ENCODE data around the gene B3GNT7.

GRCh38 chr2:231450548-231450989, 55.1 kb downstream of the B3GNT7 start:
- TF ChIP-seq CTCF (IDR thresholded peaks at IDR 0.05; ENCODE audit: low read depth, low read length, missing input control) (no peak), ZBTB33 (IDR thresholded peaks at IDR 0.05) (no peak), TAF1 (conservative IDR thresholded peaks at IDR 0.05) (no peak), FOXA1 (IDR thresholded peaks at IDR 0.05) (no peak), REST (IDR thresholded peaks at IDR 0.05) (no peak), MAX (IDR thresholded peaks at IDR 0.05) (no peak), EGR1 (IDR thresholded peaks at IDR 0.05; ENCODE audit: low read depth in 2 of 2) (no peak), JUND (IDR thresholded peaks at IDR 0.05) (no peak), SP1 (IDR thresholded peaks at IDR 0.05) (no peak), ATF3 (IDR thresholded peaks at IDR 0.05) (no peak), HNF4A (conservative IDR thresholded peaks at IDR 0.05) (no peak)

Data from liver (tissue), 3 donors.